ENCODE data around the gene MRPL24.

MRPL24 gene

GRCh38 chr1:156744344-156744743, 3.5 kb upstream of the MRPL24 start:
- DNase-seq = no peak

- DNase-seq = no peak
Observed at GRCh38 chr1:156743367-156744302, 2.7 kb upstream of the MRPL24 start.

GRCh38 chr1:156742801-156743200, 1.9 kb upstream of the MRPL24 start:
- no peak for DNase-seq

GRCh38 chr1:156742017-156742416, 1.1 kb upstream of the MRPL24 start:
- DNase-seq = no peak

DNA sequence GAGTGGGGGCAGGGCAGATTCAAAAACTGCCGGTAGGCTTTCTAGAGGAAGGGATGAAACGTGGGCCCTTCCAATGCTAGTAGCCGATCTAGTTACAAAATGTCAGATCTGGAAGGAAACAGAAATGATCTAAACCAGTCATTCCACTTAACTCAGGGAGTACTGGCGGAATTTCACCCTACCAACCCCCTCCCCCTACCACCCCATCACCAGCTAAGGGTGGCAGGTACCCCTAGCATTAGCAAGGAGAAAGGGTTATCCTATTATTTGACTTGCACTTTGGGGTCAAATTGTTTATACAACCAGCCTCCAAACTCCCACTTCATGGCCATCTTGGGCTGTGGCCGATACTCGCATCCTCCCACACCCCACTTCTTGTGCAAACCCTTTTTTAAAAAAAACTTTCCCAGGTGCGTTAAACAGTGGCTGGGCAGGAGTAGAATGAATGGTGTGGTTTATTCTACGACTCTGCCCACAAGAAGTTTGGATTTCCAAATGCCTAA, 644 bp upstream of the MRPL24 start:
- no peak for DNase-seq

- DNase-seq = peak in 2 of 56 donors; percentile 47 to 54
Observed at GRCh38 chr1:156740237-156740740, 599 bp downstream of the MRPL24 start.

GRCh38 chr1:156738916-156739315, 2.0 kb downstream of the MRPL24 start:
- no peak for DNase-seq

- DNase-seq = no peak
Observed at GRCh38 chr1:156738407-156738806, 2.5 kb downstream of the MRPL24 start.

DNA sequence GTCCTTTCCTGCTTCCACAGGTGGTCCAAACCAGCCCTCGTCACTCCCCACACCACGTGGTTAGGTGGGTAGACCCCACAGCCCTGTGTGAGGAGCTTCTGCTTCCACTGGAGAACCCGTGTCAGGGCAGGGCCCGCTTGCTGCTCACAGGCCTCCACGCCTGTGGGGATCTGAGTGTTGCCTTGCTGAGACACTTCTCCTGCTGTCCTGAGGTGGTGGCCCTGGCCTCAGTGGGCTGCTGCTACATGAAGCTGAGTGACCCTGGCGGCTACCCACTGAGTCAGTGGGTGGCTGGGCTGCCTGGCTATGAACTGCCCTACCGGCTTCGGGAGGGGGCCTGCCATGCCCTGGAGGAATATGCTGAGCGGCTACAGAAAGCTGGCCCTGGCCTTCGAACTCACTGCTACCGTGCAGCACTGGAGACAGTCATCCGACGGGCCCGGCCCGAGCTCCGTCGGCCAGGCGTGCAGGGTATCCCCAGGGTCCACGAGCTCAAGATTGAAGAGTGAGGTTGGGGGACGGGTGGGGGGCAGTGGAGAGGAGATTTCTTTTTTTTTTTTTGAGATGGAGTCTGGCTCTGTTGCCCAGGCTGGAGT, 6.8 kb downstream of the MRPL24 start:
- DNase-seq = no peak

GRCh38 chr1:156728599-156729462, 12.1 kb downstream of the MRPL24 start, which contains the start of gene ISG20L2:
TSS of gene ISG20L2 (minus strand) at chr1:156728766. CDS start at chr1:156727652, 1,114 bp downstream.
- DNase-seq = peak; percentile 59 to 98 (median 89)

- DNase-seq = peak in 52 of 56 donors; percentile 41 to 92 (median 82)
Observed at GRCh38 chr1:156727926-156728598, 12.8 kb downstream of the MRPL24 start, which contains the start of gene METTL25B. TSS of gene METTL25B (plus strand) at chr1:156728469. CDS start at chr1:156729105, 636 bp downstream.

DNA sequence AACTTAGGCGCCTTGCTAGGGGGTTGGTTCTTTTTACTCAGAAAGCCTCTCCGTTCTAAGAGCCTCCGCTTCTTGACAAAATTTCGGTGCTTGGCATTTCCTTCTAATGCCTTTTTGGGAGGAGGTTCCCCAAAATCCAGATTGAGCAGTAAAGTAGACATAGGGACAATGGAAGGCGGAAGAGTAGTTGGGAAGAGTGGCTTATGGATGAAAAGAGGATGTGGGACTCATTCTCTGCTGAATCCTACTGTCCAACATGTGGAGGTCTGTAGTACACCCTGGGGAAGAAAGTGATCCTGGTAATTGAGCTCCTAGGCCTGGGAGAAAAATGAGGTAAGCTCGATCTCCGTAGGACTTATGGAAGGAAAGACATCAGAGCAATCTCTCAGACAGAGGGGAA, 13.4 kb downstream of the MRPL24 start:
- no peak for DNase-seq

GRCh38 chr1:156726549-156727226, 14.2 kb downstream of the MRPL24 start:
- DNase-seq = peak in 7 of 56 donors; percentile 11 to 51 (median 21)

DNA sequence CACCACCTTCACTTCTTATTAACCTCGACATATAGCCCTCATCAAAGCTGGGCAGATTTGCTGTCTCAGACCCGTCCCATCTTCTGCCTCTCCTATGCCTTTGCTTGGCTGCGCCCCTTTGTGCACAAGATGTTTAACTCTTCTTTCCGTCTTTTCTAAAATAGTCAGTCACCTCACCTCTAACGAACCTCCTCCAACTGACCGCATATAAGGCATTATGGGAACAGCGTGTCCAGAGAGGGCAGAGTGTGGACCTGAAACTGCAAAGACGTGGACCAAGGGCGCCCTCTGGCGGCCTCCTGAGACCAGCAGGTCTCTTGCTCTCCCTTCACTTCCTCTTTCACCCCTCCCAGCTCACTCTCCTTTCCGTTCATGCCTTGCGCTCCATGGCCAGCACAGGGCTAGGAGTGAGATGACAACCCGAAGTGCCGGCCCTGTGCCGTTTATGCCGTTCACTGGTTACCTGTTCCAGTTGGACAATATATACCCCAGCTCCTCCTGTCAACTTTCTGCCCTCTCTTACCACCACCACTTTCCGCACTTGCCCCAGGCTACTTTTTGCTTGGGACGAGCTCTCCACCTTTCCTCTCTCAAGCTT, 15.1 kb downstream of the MRPL24 start:
- DNase-seq = peak in 52 of 56 donors; percentile 22 to 91 (median 72)

GRCh38 chr1:156721535-156721934, 19.4 kb downstream of the MRPL24 start:
- no peak for DNase-seq

- DNase-seq = no peak
Observed at GRCh38 chr1:156721131-156721530, 19.8 kb downstream of the MRPL24 start.

DNA sequence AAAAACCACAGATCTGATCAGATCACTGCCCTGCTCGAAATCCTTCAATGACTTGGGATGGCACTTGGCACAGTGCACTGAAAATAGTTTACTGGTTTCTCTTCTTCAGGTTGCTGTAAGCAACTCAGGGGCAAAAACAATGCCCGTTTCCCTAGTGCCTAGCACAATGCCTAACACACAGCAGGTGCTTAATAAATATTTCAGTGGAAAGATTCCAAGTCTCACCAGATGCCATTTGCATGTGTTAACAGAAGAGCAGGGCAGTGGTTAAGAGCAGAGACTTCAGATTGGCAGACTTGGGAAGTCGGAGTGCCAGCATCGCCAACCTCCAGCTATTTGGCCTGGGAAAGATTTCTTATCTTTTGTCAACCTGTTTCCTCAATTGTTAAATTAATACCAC, 23.5 kb downstream of the MRPL24 start:
- DNase-seq = no peak

DNA sequence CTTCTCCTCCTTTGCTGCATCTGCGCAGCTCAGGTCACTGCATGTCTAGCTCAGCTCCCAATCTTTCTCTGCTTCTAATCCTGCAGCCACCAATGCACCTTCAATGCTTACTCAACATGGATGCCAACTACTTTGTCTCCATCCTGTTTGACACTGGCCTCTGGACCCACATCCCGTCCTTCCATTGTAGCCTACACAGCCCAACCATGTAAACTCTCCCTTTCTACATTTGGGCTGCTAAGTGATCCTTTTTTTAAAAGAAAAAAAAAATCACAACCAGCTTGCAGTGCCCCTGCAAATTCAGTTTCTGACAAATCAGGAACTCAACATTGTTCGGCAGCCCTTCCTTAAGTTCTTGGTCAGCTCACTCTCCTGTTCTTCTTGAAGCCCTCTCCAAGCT, 26.1 kb downstream of the MRPL24 start:
- no peak for DNase-seq

DNA sequence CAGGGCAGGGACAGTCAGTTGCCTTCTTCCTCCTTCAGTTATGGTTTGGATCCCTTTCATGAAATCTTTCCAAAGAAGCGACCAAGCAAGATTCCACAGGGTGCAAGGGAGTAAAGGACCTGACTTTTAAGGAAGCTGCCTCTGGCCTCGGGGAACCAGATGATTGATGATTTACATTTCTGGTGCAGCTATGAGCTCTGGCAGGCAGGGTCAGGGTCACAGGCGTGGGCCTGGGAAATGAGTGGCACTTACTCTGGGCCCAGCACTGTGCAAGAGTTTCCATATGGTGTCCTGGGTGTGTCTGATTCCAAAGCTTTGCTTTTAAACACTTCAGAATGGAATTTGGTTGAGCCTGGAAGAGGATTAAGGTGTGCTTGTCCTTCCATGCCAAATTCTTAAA, 28.3 kb downstream of the MRPL24 start:
- DNase-seq = no peak
